ENCODE results near the gene CERS6.

DNA sequence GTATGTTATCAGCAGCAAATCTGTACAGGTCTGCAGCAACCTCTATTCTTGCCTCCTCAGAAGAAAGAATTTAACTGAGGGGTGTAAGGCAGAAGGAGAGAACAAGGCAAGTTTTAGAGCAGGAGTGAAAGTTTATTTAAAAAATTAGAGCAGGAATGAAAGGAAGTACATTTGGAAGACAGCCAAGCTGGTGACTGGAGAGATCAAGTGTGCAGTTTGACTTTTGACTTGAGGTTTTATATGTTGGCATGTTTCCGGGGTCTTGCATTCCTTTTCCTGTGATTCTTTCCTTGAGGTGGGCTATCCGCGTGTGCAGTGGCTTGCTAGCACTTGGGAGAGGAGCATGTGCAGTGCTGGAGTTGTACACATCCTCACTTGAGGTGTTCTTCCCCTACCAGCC, 16.5 kb upstream of the CERS6 start:
- TF ChIP-seq, protein P1, sequence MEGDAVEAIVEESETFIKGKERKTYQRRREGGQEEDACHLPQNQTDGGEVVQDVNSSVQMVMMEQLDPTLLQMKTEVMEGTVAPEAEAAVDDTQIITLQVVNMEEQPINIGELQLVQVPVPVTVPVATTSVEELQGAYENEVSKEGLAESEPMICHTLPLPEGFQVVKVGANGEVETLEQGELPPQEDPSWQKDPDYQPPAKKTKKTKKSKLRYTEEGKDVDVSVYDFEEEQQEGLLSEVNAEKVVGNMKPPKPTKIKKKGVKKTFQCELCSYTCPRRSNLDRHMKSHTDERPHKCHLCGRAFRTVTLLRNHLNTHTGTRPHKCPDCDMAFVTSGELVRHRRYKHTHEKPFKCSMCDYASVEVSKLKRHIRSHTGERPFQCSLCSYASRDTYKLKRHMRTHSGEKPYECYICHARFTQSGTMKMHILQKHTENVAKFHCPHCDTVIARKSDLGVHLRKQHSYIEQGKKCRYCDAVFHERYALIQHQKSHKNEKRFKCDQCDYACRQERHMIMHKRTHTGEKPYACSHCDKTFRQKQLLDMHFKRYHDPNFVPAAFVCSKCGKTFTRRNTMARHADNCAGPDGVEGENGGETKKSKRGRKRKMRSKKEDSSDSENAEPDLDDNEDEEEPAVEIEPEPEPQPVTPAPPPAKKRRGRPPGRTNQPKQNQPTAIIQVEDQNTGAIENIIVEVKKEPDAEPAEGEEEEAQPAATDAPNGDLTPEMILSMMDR (IDR thresholded peaks at IDR 0.05) = no peak
- TF ChIP-seq POLR2A (IDR thresholded peaks at IDR 0.05; ENCODE audit: low read depth) = no peak

Data from esophagus muscularis mucosa (tissue), 3 donors.